GM12878 (cell line): ENCODE measurements around the gene DNAH11. TPM values are rescaled to one million over a fixed set of nuclear protein-coding genes. Genes with fewer than 3 reads are reported as not detected.

ENCODE experiments used
- ATAC-seq: fragments of 200-7000 bp; cut with Tn5 transposase; 3 replicates; pipeline ENCODE4 v1.9.1; 2020; ENCODE audit warnings: mild to moderate bottlenecking, moderate library complexity
- BruUV-seq: library from RNA; stranded (reverse); fragments of 400-500 nt; replicated peaks from 2 replicates; lab custom pipeline; 2021; lab: Mats Ljungman, UMichigan
- CTCF ChIA-PET: fragments of 300-600 bp; sonication (Branson Sonifier 250); formaldehyde crosslinking; extraction: SDS; loops from one replicate; lab custom pipeline; 2021; ENCODE audit warnings: inconsistent platforms; lab: Yijun Ruan, JAX
- POLR2A ChIA-PET: fragments of 350-600 bp; formaldehyde crosslinking; extraction: SDS; loops from one replicate; lab custom pipeline; 2021; ENCODE audit warnings: inconsistent platforms; lab: Charles Lee
- RAD21 ChIA-PET: fragments of 300-600 bp; sonication (Branson Sonifier 250); formaldehyde crosslinking; loops from one replicate; lab custom pipeline; 2023; ENCODE audit warnings: antibody characterized with exemption; ENCODE audit not compliant: unreplicated experiment; lab: Charles Lee
- SMC1A ChIA-PET: fragments of 300-600 bp; sonication (Branson Sonifier 250); formaldehyde crosslinking; loops from one replicate; lab custom pipeline; 2023; ENCODE audit not compliant: unreplicated experiment, uncharacterized antibody; lab: Charles Lee
- DNase-seq: peaks from one replicate; pipeline ENCODE4 v3.0.0-alpha.2; 2011; ENCODE audit warnings: low read depth, low spot score
- FAIRE-seq: peaks from 3 replicates; lab custom pipeline; 2011; peaks lifted over from hg19 to GRCh38; lab: Jason Lieb, UNC
- H2AFZ ChIP-seq: 2 replicates; pipeline ENCODE4 v1.6.0; 2011; ENCODE audit warnings: low read depth, low read length, control low read depth; ENCODE audit not compliant: control insufficient read depth
- H3K27ac ChIP-seq: 2 replicates; pipeline ENCODE4 v1.5.1; 2011; ENCODE audit warnings: control low read depth; ENCODE audit not compliant: control insufficient read depth, insufficient read depth
- H3K27me3 ChIP-seq, 2 experiments: replicated peaks in 1 of 2; 2 replicates each; pipeline versions ENCODE4 v1.6.0 to v1.6.1; 2011; ENCODE audit warnings: low read length in 1 of 2; ENCODE audit not compliant: control insufficient read depth in 2 of 2, insufficient read depth in 2 of 2
- H3K36me3 ChIP-seq, 2 experiments: 2 replicates each; pipeline ENCODE4 v1.5.1; 2011; ENCODE audit warnings: low read length in 1 of 2; ENCODE audit not compliant: control insufficient read depth in 2 of 2, insufficient read depth in 2 of 2
- H3K4me1 ChIP-seq: 2 replicates; pipeline ENCODE4 v1.6.1; 2011; ENCODE audit warnings: mild to moderate bottlenecking, low read length, moderate library complexity, mixed read lengths; ENCODE audit not compliant: control insufficient read depth, insufficient read depth
- H3K4me2 ChIP-seq: 2 replicates; pipeline ENCODE4 v1.6.0; 2011; ENCODE audit warnings: control low read depth; ENCODE audit not compliant: control insufficient read depth, insufficient read depth
- H3K4me3 ChIP-seq: fragments of 200-600 bp; sonication (generic); 2 replicates; pipeline ENCODE4 v1.5.1; 2016
- H3K79me2 ChIP-seq: 2 replicates; pipeline ENCODE4 v1.6.0; 2011; ENCODE audit warnings: low read length; ENCODE audit not compliant: control insufficient read depth, insufficient read depth
- H3K9ac ChIP-seq: 2 replicates; pipeline ENCODE4 v1.8.0; 2011; ENCODE audit warnings: low read length, control low read depth, mixed read lengths; ENCODE audit not compliant: control insufficient read depth, insufficient read depth
- H3K9me3 ChIP-seq: replicated peaks from 3 replicates; pipeline ENCODE4 v1.5.1; 2011; ENCODE audit warnings: mild to moderate bottlenecking, low read length; ENCODE audit not compliant: control insufficient read depth, insufficient read depth
- H4K20me1 ChIP-seq: 2 replicates; pipeline ENCODE4 v1.6.0; 2011; ENCODE audit not compliant: control insufficient read depth, insufficient read depth
- SMARCA5 ChIP-seq: fragments of 450-650 bp; IDR thresholded peaks from 2 replicates; pipeline ENCODE4 v1.6.1; 2017; ENCODE audit warnings: mild to moderate bottlenecking
- SMC3 ChIP-seq: IDR thresholded peaks from 2 replicates; pipeline ENCODE4 v1.6.1; 2011; ENCODE audit warnings: low read length, improper control_type of control experiment, borderline replicate concordance
- WGBS: methylation state at CpG from one replicate; pipeline ENCODE4 v1.1.6; 2016; ENCODE audit warnings: low lambda C conversion rate; ENCODE audit not compliant: insufficient replicate concordance, insufficient coverage; ENCODE audit errors: missing lambda C conversion rate; 5-methylcytosine and 5-hydroxymethylcytosine counted together
- in situ Hi-C: fragments of 300-500 bp; cut with MboI; formaldehyde crosslinking; loops from 9 replicates; pipeline ENCODE4 v1.14.3; 2018; ENCODE audit warnings: mixed read lengths
- intact Hi-C: fragments of 100-400 bp; cut with micrococcal nuclease; formaldehyde crosslinking; loops from one replicate; pipeline ENCODE4 v1.14.2; 2022; ENCODE audit not compliant: unreplicated experiment
- polyA plus RNA-seq, 11 experiments: library from polyadenylated mRNA; depleted of rRNA in 4 of 11; unstranded in 6 of 11; stranded (reverse) in 5 of 11; fragments of >200 nt; fragmentation: Nextera tagmentation in 4 of 11; fragmentation: Illumina TruSeq in 1 of 11; extraction: Ambion mirVana in 4 of 11; extraction: Trizol in 1 of 11; gene quantifications; 1 replicate in 1 of 11; 2 replicates in 10 of 11; pipeline versions ENCODE4 v1.2.1 to v1.2.3, GENCODE V29; 2011 to 2016; ENCODE audit warnings: inconsistent platforms in 2 of 11, missing spikeins in 2 of 11, low read depth in 1 of 11
- total RNA-seq, 4 experiments: library from RNA; depleted of rRNA in 3 of 4; stranded (reverse); fragments of >200 nt in 3 of 4; fragmentation: Illumina TruSeq in 1 of 4; extraction: Trizol in 1 of 4; gene quantifications; 2 replicates each; pipeline versions ENCODE4 v1.2.1 to v1.2.3, GENCODE V29; 2013 to 2021
- TF ChIP-seq, protein P1 (sequence below): fragments of 450-650 bp; IDR thresholded peaks from 2 replicates; pipeline ENCODE4 v1.6.1; 2017; ENCODE audit warnings: mild to moderate bottlenecking, moderate library complexity

DNAH11 gene
- total and polyA plus RNA-seq, 10 of the 15 experiments (the other 5 are each of a cell fraction or from before 2014, with no cell fraction given): 0.03 to 0.56 (median 0.10) TPM

DNA sequence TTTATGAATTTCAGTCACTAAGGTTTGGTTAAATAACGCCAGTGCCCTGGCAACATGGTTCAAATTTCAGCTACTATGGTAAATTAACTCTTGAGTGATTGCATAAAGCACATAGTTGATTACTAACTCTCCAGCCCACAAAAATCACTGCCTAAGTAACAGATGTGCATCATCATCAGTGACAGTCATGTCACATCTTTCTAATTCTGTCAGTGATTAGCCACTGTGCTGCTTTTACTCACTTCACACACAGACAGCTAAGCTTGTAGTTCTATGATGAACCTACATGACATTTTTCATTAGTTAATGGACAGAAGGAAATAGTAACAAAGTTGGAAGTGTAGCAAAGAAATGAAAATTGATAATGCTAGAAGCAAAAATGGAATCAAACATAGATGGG is 108.9 kb downstream of the DNAH11 start:
- ChIA-PET POLR2A (no interaction called here), CTCF (no interaction called here), RAD21 (no interaction called here), SMC1A (interaction anchor here (0.7 to 1.2 kb wide), 2 partner anchors 9 to 23 kb away, joined by 3 read pairs; no protein-coding TSS in a partner anchor)
- Histone ChIP-seq H3K79me2 (no peaks in the 10 kb centered on the region), H3K9ac (no peak overlapping the region), H2AFZ (no peak overlapping the region), H3K4me1 (no peaks in the 10 kb centered on the region), H3K4me2 (no peak overlapping the region), H3K36me3 (no peaks in the 10 kb centered on the region), H3K9me3 (no peaks in the 10 kb centered on the region; the same call in 2 of the 3 replicates), H3K27me3 (no peaks in the 10 kb centered on the region; a peak in 1 of 4 replicates), H3K27ac (no peak overlapping the region), H3K4me3 (no peak overlapping the region), H4K20me1 (no peaks in the 10 kb centered on the region)
- BruUV-seq: no TSS peak
- FAIRE-seq (no peak), ATAC-seq (no peak), DNase-seq (no peak)
- in situ Hi-C loops (no loop called here), intact Hi-C loops (no loop called here)
- 0% methylated on average over 1 of the region's 1 CpG for WGBS
- TF ChIP-seq SMARCA5: no peak
- TF ChIP-seq SMC3: no peak
- TF ChIP-seq, protein P1, sequence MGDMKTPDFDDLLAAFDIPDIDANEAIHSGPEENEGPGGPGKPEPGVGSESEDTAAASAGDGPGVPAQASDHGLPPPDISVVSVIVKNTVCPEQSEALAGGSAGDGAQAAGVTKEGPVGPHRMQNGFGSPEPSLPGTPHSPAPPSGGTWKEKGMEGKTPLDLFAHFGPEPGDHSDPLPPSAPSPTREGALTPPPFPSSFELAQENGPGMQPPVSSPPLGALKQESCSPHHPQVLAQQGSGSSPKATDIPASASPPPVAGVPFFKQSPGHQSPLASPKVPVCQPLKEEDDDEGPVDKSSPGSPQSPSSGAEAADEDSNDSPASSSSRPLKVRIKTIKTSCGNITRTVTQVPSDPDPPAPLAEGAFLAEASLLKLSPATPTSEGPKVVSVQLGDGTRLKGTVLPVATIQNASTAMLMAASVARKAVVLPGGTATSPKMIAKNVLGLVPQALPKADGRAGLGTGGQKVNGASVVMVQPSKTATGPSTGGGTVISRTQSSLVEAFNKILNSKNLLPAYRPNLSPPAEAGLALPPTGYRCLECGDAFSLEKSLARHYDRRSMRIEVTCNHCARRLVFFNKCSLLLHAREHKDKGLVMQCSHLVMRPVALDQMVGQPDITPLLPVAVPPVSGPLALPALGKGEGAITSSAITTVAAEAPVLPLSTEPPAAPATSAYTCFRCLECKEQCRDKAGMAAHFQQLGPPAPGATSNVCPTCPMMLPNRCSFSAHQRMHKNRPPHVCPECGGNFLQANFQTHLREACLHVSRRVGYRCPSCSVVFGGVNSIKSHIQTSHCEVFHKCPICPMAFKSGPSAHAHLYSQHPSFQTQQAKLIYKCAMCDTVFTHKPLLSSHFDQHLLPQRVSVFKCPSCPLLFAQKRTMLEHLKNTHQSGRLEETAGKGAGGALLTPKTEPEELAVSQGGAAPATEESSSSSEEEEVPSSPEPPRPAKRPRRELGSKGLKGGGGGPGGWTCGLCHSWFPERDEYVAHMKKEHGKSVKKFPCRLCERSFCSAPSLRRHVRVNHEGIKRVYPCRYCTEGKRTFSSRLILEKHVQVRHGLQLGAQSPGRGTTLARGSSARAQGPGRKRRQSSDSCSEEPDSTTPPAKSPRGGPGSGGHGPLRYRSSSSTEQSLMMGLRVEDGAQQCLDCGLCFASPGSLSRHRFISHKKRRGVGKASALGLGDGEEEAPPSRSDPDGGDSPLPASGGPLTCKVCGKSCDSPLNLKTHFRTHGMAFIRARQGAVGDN: no peak
